ENCODE results near the gene GIMAP5. TPM values are rescaled to one million over a fixed set of nuclear protein-coding genes. Genes with fewer than 3 reads are reported as not detected.

Gene GIMAP5
- total RNA-seq, 1 experiment from 2014 or later = not detected

Other genes with a start within 250 kb of the GIMAP5 start
- gene GIMAP7, start 222.5 kb upstream of the GIMAP5 start, total RNA-seq (2014; rRNA removed; shearing (Covaris generic)) = not detected in 2 replicates
- gene GIMAP4, start 170.0 kb upstream of the GIMAP5 start, total RNA-seq (2014; rRNA removed; shearing (Covaris generic)) = not detected in 2 replicates
- not detected in 2 replicates for gene GIMAP6, start 105.0 kb upstream of the GIMAP5 start, total RNA-seq (2014; rRNA removed; shearing (Covaris generic))
- 3.0 and 3.1 TPM in 2 replicates for gene GIMAP2, start 51.7 kb upstream of the GIMAP5 start, total RNA-seq (2014; rRNA removed; shearing (Covaris generic))
- not detected in 2 replicates for gene GIMAP1, start 20.8 kb upstream of the GIMAP5 start, total RNA-seq (2014; rRNA removed; shearing (Covaris generic))
- gene TMEM176B, start 62.9 kb downstream of the GIMAP5 start, total RNA-seq (2014; rRNA removed; shearing (Covaris generic)) = not detected in 2 replicates
- 0.10 TPM in 1 of 2 replicates, not detected in the other for gene TMEM176A, start 63.4 kb downstream of the GIMAP5 start, total RNA-seq (2014; rRNA removed; shearing (Covaris generic))
- gene AOC1, start 115.1 kb downstream of the GIMAP5 start, total RNA-seq (2014; rRNA removed; shearing (Covaris generic)) = not detected in 2 replicates
- 0.27 and 0.58 TPM in 2 replicates for gene KCNH2, start 240.9 kb downstream of the GIMAP5 start, total RNA-seq (2014; rRNA removed; shearing (Covaris generic))

All from NCI-H460 (cell line).